IPS-20b (cell line): Measurements from ENCODE around the gene KCNH6.

Experiments used
- H3K27ac ChIP-seq: one replicate; pipeline ENCODE4 v1.5.1; 2013; ENCODE audit warnings: low read length
- H3K27me3 ChIP-seq: 2 replicates; pipeline ENCODE4 v1.6.1; 2013; ENCODE audit warnings: mild to moderate bottlenecking, low read length, inconsistent platforms; ENCODE audit not compliant: insufficient read depth
- H3K36me3 ChIP-seq: 2 replicates; pipeline ENCODE4 v1.6.1; 2013; ENCODE audit warnings: low read depth, mild to moderate bottlenecking, inconsistent platforms, low read length, moderate library complexity; ENCODE audit not compliant: insufficient read depth
- H3K4me1 ChIP-seq: 2 replicates; pipeline ENCODE4 v1.6.1; 2013; ENCODE audit warnings: mild to moderate bottlenecking, control low read depth, inconsistent platforms, low read length, moderate library complexity; ENCODE audit not compliant: insufficient read depth
- H3K4me3 ChIP-seq: 2 replicates; pipeline ENCODE4 v1.5.1; 2013; ENCODE audit warnings: mild to moderate bottlenecking, low read length, inconsistent platforms
- H3K9ac ChIP-seq: 2 replicates; pipeline ENCODE4 v1.6.1; 2013; ENCODE audit warnings: low read depth, mild to moderate bottlenecking, inconsistent platforms, low read length, moderate library complexity
- H3K9me3 ChIP-seq: 2 replicates; pipeline ENCODE4 v1.6.1; 2013; ENCODE audit warnings: mild to moderate bottlenecking, low read depth, low read length, inconsistent platforms; ENCODE audit not compliant: insufficient read depth

The KCNH6 gene, protein sequence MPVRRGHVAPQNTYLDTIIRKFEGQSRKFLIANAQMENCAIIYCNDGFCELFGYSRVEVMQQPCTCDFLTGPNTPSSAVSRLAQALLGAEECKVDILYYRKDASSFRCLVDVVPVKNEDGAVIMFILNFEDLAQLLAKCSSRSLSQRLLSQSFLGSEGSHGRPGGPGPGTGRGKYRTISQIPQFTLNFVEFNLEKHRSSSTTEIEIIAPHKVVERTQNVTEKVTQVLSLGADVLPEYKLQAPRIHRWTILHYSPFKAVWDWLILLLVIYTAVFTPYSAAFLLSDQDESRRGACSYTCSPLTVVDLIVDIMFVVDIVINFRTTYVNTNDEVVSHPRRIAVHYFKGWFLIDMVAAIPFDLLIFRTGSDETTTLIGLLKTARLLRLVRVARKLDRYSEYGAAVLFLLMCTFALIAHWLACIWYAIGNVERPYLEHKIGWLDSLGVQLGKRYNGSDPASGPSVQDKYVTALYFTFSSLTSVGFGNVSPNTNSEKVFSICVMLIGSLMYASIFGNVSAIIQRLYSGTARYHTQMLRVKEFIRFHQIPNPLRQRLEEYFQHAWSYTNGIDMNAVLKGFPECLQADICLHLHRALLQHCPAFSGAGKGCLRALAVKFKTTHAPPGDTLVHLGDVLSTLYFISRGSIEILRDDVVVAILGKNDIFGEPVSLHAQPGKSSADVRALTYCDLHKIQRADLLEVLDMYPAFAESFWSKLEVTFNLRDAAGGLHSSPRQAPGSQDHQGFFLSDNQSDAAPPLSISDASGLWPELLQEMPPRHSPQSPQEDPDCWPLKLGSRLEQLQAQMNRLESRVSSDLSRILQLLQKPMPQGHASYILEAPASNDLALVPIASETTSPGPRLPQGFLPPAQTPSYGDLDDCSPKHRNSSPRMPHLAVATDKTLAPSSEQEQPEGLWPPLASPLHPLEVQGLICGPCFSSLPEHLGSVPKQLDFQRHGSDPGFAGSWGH

GRCh38 chr17:63523253-63523855 lies at the start of gene KCNH6:
Gene KCNH6, plus strand, starts transcription at chr17:63523358. Its CDS starts 56 bp downstream, at chr17:63523414.
- Histone ChIP-seq H3K27ac (no peak within 1 kb of the TSS), H3K4me3 (peak within 1 kb of the TSS; percentile 62), H3K27me3 (peaks cover 22% of the 10 kb centered on the region), H3K36me3 (no peaks in the 10 kb centered on the region), H3K4me1 (peaks cover 4% of the 10 kb centered on the region; the same call in 1 of the 2 replicates), H3K9ac (peak within 1 kb of the TSS; percentile 7; the same call in 1 of the 2 replicates), H3K9me3 (no peaks in the 10 kb centered on the region)

GRCh38 chr17:63474174-63474573 lies 49.0 kb upstream of the KCNH6 start:
- Histone ChIP-seq H3K4me3 (no peak overlapping the region), H3K9me3 (no peaks in the 10 kb centered on the region), H3K9ac (no peak overlapping the region), H3K27me3 (peaks cover 35% of the 10 kb centered on the region), H3K27ac (no peak overlapping the region), H3K4me1 (peaks cover 17% of the 10 kb centered on the region), H3K36me3 (no peaks in the 10 kb centered on the region)

DNA sequence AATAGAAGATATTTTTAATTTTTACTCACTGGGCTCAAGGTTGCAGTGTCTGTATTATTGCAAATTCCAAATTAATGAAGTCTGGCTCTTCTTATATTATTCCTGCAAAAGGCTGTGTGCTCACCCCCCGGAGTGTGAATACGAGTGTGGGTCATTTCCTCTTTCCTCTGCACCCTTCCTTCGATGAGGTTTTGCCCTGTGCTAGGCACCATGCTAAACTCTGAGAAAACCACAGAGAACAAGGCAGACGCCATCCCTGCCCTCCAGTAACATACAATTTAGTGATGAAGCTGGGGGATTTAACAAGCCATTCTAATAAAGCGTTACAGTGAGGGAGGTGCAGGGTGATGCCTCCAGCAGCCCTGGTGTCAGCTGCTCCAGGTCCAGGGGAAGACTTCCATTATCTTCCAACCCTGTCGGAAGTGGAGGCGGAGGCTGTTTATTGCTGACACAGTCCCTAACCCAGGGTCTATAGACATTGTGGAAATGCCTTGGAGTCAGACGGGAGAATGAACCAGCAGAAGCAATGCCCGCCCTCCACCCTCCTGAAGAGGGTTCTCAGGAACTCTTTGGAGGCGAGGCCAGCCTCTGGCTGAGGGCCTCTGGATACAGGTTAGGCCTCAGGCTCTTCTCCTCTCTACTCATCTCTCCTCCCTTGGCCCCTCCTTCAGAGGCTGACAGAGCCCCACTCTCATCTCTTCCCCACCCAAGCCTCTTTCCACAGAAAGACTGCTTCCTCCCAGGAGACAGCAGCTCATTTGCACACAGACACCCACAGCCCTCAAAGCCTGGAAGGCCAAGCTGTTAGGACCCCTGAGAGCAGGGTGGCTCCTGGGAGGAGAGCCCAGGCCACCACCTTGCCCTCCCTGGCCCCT lies 48.3 kb upstream of the KCNH6 start:
- no peaks in the 10 kb centered on the region for H3K36me3 ChIP-seq
- H3K9ac ChIP-seq, result no peak overlapping the region
- H3K27ac ChIP-seq, result no peak overlapping the region
- no peak overlapping the region for H3K4me3 ChIP-seq
- peaks cover 17% of the 10 kb centered on the region for H3K4me1 ChIP-seq
- no peaks in the 10 kb centered on the region for H3K9me3 ChIP-seq
- H3K27me3 ChIP-seq, result peaks cover 35% of the 10 kb centered on the region

DNA sequence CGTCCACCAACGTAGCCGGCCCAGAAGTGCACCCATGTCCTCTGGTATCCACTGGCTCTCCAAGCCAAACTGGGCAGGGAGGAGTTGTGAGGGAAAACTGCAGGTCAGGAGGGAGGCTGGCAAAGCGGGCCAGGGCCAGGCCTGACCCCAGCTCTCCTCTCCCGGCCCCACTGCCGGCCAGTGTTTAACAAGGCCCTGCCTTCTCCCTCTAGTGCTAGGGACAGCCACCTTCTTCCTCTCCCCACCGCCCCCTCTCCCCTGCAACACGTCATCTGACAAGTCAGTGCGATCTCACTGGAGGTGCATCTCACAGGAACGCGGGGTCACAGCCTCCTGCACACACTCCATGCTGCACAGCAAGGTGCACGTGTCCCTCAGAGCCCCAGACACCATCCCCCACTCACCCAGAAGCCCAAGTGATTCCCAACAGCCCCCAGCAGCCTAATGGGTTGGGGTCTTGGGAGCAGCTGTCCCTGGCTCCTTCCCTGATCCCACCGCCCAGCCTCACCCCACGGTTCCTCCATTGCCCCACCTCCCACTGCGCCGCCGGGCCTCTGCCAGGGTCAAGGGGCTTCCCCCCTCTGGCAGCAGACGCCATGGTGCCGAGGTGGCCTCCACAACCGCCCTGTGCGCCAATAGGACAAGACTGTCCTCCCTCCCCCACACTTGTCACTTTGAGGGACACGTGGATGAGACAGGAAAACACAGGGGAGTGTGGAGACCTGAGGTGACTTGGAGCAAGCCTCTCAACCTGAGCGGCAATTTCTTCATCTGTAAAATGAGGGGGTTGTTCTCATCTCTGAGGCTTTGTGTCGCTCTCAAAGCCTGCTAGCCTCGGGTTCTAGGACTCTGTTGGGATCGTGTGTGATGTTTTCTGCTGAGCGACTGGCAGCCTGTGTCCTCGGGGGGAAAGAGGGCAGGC lies 47.4 kb upstream of the KCNH6 start:
- peak overlapping the region; percentile 42; the same call in 1 of the 2 replicates for H3K9ac ChIP-seq
- H3K4me1 ChIP-seq, result peaks cover 17% of the 10 kb centered on the region
- peak overlapping the region; percentile 65 for H3K4me3 ChIP-seq

DNA sequence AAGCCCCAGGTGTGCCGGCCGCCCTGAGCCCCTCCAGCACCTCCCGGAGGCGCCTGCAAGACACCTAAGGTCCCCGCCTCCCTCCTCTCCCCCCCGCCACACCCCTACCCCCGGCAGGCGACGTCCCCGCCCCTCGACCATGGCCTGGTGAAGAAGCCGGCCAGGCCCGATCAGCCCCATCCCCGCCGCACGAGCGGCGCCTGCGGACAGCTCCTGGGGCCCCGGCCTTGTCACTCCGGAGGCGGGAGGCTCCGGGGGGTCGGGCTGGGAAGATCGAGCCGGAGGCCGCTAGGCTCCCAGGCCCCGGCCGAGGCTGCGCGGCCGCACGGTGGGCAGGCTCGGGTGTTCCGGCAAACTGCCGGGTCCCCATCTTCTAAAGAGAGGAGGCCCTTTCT lies 46.7 kb upstream of the KCNH6 start:
- Histone ChIP-seq H3K27me3 (peaks cover 35% of the 10 kb centered on the region), H3K4me3 (peak overlapping the region; percentile 65; the same call in 1 of the 2 replicates), H3K9ac (no peak overlapping the region; the same call in 1 of the 2 replicates), H3K4me1 (peaks cover 17% of the 10 kb centered on the region), H3K27ac (no peak overlapping the region), H3K9me3 (no peaks in the 10 kb centered on the region), H3K36me3 (no peaks in the 10 kb centered on the region)

More for the DNA sequence above, 47.4 kb upstream of the KCNH6 start:
- peaks cover 35% of the 10 kb centered on the region for H3K27me3 ChIP-seq
- H3K27ac ChIP-seq, result no peak overlapping the region
- H3K9me3 ChIP-seq, result no peaks in the 10 kb centered on the region
- H3K36me3 ChIP-seq, result no peaks in the 10 kb centered on the region

GRCh38 chr17:63476854-63477479 lies 46.2 kb upstream of the KCNH6 start, which contains the start of gene ACE:
Gene ACE, plus strand, starts transcription at chr17:63477061. Its CDS starts 34 bp downstream, at chr17:63477095.
- H3K9me3 ChIP-seq, result no peaks in the 10 kb centered on the region
- peak within 1 kb of the TSS; percentile 61; the same call in 1 of the 2 replicates for H3K9ac ChIP-seq
- H3K4me3 ChIP-seq, result peak within 1 kb of the TSS; percentile 73
- H3K27me3 ChIP-seq, result peaks cover 35% of the 10 kb centered on the region
- H3K4me1 ChIP-seq, result peaks cover 17% of the 10 kb centered on the region
- H3K36me3 ChIP-seq, result no peaks in the 10 kb centered on the region
- no peak within 1 kb of the TSS for H3K27ac ChIP-seq

DNA sequence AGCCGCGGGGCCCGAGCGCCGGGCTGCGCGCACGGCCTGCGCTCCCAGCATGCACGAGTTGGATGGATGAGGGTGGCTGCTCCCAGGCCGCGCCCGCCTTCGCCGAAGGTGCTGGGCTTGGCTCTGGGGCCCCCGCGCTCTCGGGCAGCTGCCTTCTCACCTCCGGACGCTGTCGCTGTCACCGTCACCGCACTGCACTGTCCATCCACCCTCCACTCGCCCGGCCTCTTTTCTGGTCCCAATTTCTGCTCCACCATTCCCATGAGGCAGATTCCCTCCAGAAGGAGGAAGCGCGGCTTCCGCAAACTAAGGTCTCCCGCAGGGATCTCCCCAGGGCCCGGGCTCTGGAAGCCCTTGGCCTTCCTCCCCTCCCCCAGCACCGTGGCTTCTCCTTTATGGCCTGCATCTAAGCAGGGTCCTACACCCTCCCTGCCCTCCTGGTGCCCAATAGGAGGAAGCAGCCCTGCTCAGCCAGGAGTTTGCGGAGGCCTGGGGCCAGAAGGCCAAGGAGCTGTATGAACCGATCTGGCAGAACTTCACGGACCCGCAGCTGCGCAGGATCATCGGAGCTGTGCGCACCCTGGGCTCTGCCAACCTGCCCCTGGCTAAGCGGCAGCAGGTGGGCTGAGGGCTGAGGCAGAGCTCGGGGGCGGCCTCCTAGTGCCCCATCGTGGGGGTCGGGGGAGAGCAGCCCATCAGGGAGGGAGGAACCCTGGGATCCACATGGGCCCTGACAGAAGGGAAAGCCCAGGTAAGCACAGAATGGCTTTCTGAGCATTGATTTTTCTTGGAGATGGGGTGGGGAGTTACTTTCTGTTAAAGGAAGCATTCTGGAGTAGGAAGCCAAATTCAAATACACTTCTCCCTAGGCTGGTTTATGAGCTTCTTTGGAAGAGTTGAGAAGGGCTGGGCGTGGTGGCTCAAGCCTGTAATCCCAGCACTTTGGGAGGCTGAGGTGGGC lies 45.4 kb upstream of the KCNH6 start:
- H3K9ac ChIP-seq, result peak overlapping the region; percentile 61; the same call in 1 of the 2 replicates
- no peak overlapping the region for H3K27ac ChIP-seq
- H3K9me3 ChIP-seq, result no peaks in the 10 kb centered on the region
- peaks cover 35% of the 10 kb centered on the region for H3K27me3 ChIP-seq
- H3K4me1 ChIP-seq, result peaks cover 17% of the 10 kb centered on the region
- no peaks in the 10 kb centered on the region for H3K36me3 ChIP-seq
- H3K4me3 ChIP-seq, result peak overlapping the region; percentile 73

DNA sequence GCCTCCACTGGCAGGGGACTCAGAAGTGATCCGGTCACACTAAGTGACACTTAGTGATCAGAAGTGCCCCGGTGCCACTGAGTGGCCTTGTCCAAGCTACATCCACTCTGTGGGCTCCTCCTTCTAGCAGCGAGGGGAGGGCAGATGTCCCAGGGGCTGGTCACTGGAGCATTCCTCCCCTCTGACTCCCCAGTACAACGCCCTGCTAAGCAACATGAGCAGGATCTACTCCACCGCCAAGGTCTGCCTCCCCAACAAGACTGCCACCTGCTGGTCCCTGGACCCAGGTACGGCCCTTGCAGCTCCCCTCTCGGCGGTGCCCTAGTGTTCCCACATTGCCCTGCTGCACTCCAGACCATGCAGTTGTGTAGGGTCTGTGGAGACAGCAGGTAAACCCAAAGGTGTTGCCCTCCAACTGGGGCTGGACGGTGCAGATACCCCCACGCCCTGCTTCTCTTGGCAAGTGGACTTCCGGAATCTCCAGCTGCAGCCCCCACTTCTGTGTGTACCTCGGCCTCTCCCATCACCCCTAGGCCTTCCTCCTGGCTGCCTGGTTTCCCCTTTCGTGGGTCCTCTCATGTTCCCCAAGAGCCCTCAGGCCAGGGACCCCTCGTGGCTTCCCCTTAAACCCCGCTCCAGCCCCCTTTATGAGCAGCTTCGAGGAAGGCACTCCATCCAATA lies 44.2 kb upstream of the KCNH6 start:
- H3K36me3 ChIP-seq, result no peaks in the 10 kb centered on the region
- no peak overlapping the region for H3K4me3 ChIP-seq
- no peaks in the 10 kb centered on the region for H3K9me3 ChIP-seq

More for the DNA sequence above, 44.2 kb upstream of the KCNH6 start:
- Histone ChIP-seq H3K27ac (no peak overlapping the region), H3K4me1 (peaks cover 17% of the 10 kb centered on the region), H3K9ac (no peak overlapping the region), H3K27me3 (peaks cover 35% of the 10 kb centered on the region)
